Ishikawa (cell line): Measurements from ENCODE around the gene SPON2.

Source experiments
- CEBPB ChIP-seq: IDR thresholded peaks from 2 replicates; pipeline ENCODE4 v1.6.1; 2012
- EGR1 ChIP-seq: IDR thresholded peaks from 2 replicates; pipeline ENCODE4 v1.6.1; 2012
- EP300 ChIP-seq: IDR thresholded peaks from 2 replicates; pipeline ENCODE4 v1.6.1; 2012; ENCODE audit warnings: borderline replicate concordance
- FOXM1 ChIP-seq: IDR thresholded peaks from 2 replicates; pipeline ENCODE4 v1.6.1; 2012; ENCODE audit warnings: low read depth, borderline replicate concordance
- REST ChIP-seq: IDR thresholded peaks from 2 replicates; pipeline ENCODE4 v1.6.1; 2012; ENCODE audit warnings: low read depth, mild to moderate bottlenecking
- TAF1 ChIP-seq: IDR thresholded peaks from 2 replicates; pipeline ENCODE4 v1.6.1; 2012; ENCODE audit warnings: low read depth, mild to moderate bottlenecking
- TCF12 ChIP-seq: IDR thresholded peaks from 2 replicates; pipeline ENCODE4 v1.6.1; 2012; ENCODE audit warnings: low read depth
- TEAD4 ChIP-seq: IDR thresholded peaks from 2 replicates; pipeline ENCODE4 v1.6.1; 2012
- YY1 ChIP-seq: IDR thresholded peaks from 2 replicates; pipeline ENCODE4 v1.6.1; 2012; ENCODE audit warnings: low read depth
- TF ChIP-seq, protein P1 (sequence below): IDR thresholded peaks from 2 replicates; pipeline ENCODE4 v1.6.1; 2012
- TF ChIP-seq, protein P2 (sequence below): IDR thresholded peaks from 2 replicates; pipeline ENCODE4 v1.6.1; 2012

GRCh38 chr4:1175635-1176229, 3.3 kb upstream of the SPON2 start:
- TF ChIP-seq TAF1 (no peak), REST (no peak), CEBPB (no peak), FOXM1 (no peak), EP300 (no peak), EGR1 (no peak), TEAD4 (no peak), TCF12 (no peak), YY1 (no peak)
- TF ChIP-seq, protein P1, sequence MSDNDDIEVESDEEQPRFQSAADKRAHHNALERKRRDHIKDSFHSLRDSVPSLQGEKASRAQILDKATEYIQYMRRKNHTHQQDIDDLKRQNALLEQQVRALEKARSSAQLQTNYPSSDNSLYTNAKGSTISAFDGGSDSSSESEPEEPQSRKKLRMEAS: no peak
- TF ChIP-seq, protein P2, sequence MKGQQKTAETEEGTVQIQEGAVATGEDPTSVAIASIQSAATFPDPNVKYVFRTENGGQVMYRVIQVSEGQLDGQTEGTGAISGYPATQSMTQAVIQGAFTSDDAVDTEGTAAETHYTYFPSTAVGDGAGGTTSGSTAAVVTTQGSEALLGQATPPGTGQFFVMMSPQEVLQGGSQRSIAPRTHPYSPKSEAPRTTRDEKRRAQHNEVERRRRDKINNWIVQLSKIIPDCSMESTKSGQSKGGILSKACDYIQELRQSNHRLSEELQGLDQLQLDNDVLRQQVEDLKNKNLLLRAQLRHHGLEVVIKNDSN: no peak
